BJ (cell line): ENCODE measurements around the gene SNX32. TPM values are rescaled to one million over a fixed set of nuclear protein-coding genes. Genes with fewer than 3 reads are reported as not detected.
"Not testable (repeated sequence)": the region's sequence is repeated elsewhere in the genome, so short reads cannot be mapped to it uniquely, and the experiment has no call there.

Experiments
- CTCF ChIA-PET: fragments of 350-600 bp; formaldehyde crosslinking; extraction: SDS; loops from one replicate; lab custom pipeline; 2021; ENCODE audit warnings: antibody characterized with exemption, inconsistent platforms; lab: Yijun Ruan, JAX
- POLR2A ChIA-PET: fragments of 300-600 bp; sonication (Branson Sonifier 250); formaldehyde crosslinking; extraction: SDS; loops from one replicate; lab custom pipeline; 2021; ENCODE audit warnings: antibody characterized with exemption; lab: Charles Lee
- DNase-seq: peaks from one replicate; pipeline ENCODE4 v3.0.0-alpha.2; 2011; ENCODE audit warnings: low read depth
- H3K27me3 ChIP-seq: 2 replicates; pipeline ENCODE4 v1.6.0; 2011; ENCODE audit warnings: low read length; ENCODE audit not compliant: control insufficient read depth, insufficient read depth
- H3K36me3 ChIP-seq: 2 replicates; pipeline ENCODE4 v1.5.1; 2011; ENCODE audit warnings: low read length; ENCODE audit not compliant: control insufficient read depth, insufficient read depth
- H3K4me3 ChIP-seq: 2 replicates; pipeline ENCODE4 v1.5.1; 2011; ENCODE audit warnings: low read depth, mild to moderate bottlenecking, control low read depth, low read length
- polyA plus RNA-seq: library from polyadenylated mRNA; depleted of rRNA; stranded (reverse); fragments of >200 nt; gene quantifications from 2 replicates; pipeline ENCODE4 v1.2.3, GENCODE V29; 2011
- TF ChIP-seq, protein P1 (sequence below): IDR thresholded peaks from 2 replicates; pipeline ENCODE4 v1.5.1; 2011; ENCODE audit warnings: low read depth, mild to moderate bottlenecking, control low read depth, inconsistent platforms, low read length, moderate library complexity; ENCODE audit not compliant: insufficient read depth

SNX32 gene
- polyA plus RNA-seq, 1 experiment = 0.13 TPM

DNA sequence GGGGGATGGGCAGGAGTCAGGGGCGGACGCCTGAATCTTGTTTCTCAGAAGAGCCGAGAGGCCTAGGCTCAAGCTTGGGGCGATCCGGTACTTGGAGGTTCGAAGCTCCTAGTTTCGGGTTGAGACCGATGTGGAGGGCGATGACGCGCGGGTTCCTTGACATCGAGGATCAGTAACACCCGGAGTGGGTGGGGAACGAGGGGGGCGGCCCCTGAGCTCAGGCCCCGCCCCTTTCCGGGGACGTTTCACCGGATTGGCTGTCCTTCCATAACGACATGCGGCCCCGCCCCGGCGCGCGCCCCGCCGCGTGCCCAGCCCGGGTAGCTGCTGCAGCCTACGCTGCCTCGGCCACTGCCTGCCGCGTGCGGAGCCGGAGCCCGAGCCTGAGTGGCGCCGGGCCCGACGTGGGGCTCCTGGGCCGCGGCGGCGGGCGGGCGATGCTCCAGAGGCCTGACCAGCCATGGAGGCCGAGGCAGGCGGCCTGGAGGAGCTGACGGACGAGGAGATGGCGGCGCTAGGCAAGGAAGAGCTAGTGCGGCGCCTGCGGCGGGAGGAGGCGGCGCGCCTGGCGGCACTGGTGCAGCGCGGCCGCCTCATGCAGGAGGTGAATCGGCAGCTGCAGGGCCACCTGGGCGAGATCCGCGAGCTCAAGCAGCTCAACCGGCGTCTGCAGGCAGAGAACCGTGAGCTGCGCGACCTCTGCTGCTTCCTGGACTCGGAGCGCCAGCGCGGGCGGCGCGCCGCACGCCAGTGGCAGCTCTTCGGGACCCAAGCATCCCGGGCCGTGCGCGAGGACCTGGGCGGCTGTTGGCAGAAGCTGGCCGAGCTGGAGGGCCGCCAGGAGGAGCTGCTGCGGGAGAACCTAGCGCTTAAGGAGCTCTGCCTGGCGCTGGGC lies 56.8 kb downstream of the SNX32 start, which contains the start of gene CCDC85B:
Gene CCDC85B, plus strand, starts transcription at position 350 of the 895 bp plus-strand sequence. Its CDS starts 111 bp downstream, at position 461.
- H3K4me3 ChIP-seq = peak within 1 kb of the TSS; percentile 75
- TF ChIP-seq, protein P1, sequence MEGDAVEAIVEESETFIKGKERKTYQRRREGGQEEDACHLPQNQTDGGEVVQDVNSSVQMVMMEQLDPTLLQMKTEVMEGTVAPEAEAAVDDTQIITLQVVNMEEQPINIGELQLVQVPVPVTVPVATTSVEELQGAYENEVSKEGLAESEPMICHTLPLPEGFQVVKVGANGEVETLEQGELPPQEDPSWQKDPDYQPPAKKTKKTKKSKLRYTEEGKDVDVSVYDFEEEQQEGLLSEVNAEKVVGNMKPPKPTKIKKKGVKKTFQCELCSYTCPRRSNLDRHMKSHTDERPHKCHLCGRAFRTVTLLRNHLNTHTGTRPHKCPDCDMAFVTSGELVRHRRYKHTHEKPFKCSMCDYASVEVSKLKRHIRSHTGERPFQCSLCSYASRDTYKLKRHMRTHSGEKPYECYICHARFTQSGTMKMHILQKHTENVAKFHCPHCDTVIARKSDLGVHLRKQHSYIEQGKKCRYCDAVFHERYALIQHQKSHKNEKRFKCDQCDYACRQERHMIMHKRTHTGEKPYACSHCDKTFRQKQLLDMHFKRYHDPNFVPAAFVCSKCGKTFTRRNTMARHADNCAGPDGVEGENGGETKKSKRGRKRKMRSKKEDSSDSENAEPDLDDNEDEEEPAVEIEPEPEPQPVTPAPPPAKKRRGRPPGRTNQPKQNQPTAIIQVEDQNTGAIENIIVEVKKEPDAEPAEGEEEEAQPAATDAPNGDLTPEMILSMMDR = no peak
- peaks cover 10% of the 10 kb centered on the region for H3K36me3 ChIP-seq
- peak; percentile 84 for DNase-seq
- ChIA-PET POLR2A (interaction anchor here (0.5 to 2.5 kb wide), 15 partner anchors 8 to 238 kb away, joined by 3 to 19 read pairs (median 5); partner anchors contain the start of genes CFL1, FOSL1 and RELA), CTCF (interaction anchor here (0.6 to 11.7 kb wide), 15 partner anchors 8 to 179 kb away, joined by 3 to 130 read pairs (median 17); partner anchors contain the start of genes AP5B1, C11orf68, CFL1 and FOSL1)
- no peaks in the 10 kb centered on the region for H3K27me3 ChIP-seq

DNA sequence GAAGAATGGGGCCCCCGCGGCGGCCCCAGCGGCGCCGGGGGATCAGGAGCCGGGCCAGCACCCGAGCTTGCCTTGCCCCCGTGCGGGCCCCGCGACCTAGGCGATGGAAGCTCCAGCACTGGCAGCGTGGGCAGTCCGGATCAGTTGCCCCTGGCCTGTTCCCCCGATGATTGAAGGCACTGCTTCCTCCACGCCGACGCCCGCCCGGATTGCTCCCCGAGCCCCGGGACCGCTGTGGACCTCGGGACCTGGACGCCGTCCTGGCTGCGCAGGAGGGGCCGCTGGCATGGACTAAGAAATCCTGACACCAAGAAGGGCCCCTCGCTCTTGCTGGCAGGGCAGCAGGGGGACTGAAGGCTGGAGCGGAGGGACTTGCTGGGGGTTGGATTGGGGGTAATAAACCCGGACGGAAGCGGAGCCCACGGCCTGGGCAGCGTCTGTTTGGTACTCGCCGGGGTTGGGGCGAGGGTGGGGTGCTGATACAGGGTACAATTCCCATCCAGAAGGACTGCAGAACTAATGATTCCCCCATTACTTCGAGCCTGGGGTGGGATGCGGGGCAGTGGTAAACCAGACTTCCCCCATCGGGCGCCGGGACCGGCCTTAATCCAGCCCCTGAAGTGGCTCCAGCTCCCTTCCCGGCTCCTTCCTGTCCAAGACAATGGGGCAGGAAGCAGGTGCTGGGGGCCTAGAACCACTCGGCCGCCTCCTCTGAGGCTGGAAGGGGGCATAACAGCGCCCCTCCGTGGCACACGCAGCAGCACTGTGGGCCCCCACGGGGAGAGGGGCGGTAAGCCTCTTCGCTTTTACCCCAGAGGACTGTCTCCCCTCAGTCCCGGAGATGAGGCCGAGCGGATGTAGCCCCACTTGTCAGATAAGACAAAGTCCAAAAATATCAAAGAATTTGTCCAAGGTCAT lies 57.7 kb downstream of the SNX32 start:
- ChIA-PET CTCF (interaction anchor here (0.7 to 11.7 kb wide), 11 partner anchors 7 to 179 kb away, joined by 4 to 130 read pairs (median 44); partner anchors contain the start of genes C11orf68, CFL1, FOSL1 and KAT5), POLR2A (interaction anchor here (0.6 to 2.5 kb wide), 4 partner anchors 7 to 32 kb away, joined by 3 to 19 read pairs (median 3); partner anchors contain the start of gene FOSL1)
- no peak for DNase-seq
- Histone ChIP-seq H3K27me3 (no peaks in the 10 kb centered on the region), H3K36me3 (peaks cover 9% of the 10 kb centered on the region), H3K4me3 (peak overlapping the region; percentile 75)
- TF ChIP-seq, protein P1 = peak; percentile 38

DNA sequence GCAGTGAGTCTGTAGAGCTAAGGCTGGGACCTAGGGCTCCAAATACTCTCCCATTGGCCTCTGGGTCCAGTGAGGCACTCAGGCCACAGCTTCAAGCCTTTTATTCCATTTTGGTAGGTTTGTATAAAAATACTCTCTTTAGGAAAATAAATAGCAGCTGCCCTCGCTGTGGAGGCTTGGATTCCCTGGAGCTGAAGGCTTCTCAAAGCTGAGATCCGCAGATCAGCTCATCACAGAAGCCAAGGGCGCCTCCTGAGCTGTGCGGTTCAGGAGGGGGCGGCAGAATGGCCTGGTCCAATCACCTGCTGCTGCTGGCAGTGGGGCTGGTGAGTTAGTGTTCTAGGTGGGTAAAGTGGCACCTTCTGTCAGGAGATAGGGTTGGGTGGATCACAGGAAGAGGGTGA lies 58.4 kb downstream of the SNX32 start:
- peak overlapping the region; percentile 75 for H3K4me3 ChIP-seq
- POLR2A ChIA-PET, H3K27me3 ChIP-seq, DNase-seq, H3K36me3 ChIP-seq: not testable (repeated sequence)
- CTCF ChIA-PET = interaction anchor here (1.3 to 11.7 kb wide), 5 partner anchors 13 to 98 kb away, joined by 4 to 130 read pairs (median 57); partner anchors contain the start of genes C11orf68, CFL1 and MUS81

DNA sequence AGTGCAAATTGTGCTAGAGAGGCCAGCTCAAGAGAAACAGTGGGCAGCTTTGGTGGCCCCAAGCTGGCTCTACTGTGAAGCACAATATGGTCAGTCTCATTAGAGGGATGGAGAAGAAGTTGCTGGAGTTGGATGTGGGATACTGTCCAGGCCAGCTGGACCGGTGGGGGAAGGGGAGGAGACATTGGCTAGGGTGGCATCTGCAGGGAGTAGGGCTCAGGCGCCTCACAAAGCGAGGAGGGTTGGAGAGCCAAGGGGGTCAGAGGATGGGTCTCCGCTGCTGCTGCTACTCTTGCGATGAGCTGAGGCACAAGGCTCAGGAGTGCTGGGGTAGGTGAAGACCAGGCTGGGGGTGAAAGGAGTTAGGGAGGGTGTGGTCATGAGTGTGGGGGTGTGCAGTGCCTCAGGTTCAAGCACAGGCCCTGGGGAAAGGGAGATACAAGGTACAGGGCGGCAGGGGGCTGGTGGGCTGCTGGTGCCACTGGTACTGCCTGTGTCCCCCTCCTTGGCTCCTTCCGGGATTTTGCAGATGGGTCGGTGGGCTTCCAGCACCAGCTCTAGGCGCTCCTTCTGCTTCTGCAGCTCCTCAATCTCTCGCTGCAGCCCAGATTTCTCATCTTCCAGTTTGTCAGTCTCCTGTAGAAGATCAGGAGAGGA lies 59.0 kb downstream of the SNX32 start:
- Histone ChIP-seq H3K4me3 (peak overlapping the region; percentile 75; the same call in 1 of the 2 replicates), H3K27me3 (no peaks in the 10 kb centered on the region), H3K36me3 (peaks cover 7% of the 10 kb centered on the region)
- DNase-seq = no peak
- POLR2A ChIA-PET = interaction anchor here (0.6 kb wide), 1 partner anchor 113 kb away, joined by 10 read pairs; no protein-coding TSS in a partner anchor
- TF ChIP-seq, protein P1 = no peak
- CTCF ChIA-PET = interaction anchor here (1.0 to 11.7 kb wide), 6 partner anchors 6 to 98 kb away, joined by 3 to 130 read pairs (median 58); partner anchors contain the start of genes C11orf68, CCDC85B and FIBP
